GM12878 (cell line): ENCODE results near the gene MIS12. TPM values are rescaled to one million over a fixed set of nuclear protein-coding genes. Genes with fewer than 3 reads are reported as not detected.

Experiments used
- ATAC-seq: fragments of 200-7000 bp; cut with Tn5 transposase; 3 replicates; pipeline ENCODE4 v1.9.1; 2020; ENCODE audit warnings: mild to moderate bottlenecking, moderate library complexity
- BruUV-seq: library from RNA; stranded (reverse); fragments of 400-500 nt; replicated peaks from 2 replicates; lab custom pipeline; 2021; lab: Mats Ljungman, UMichigan
- CTCF ChIA-PET: fragments of 300-600 bp; sonication (Branson Sonifier 250); formaldehyde crosslinking; extraction: SDS; loops from one replicate; lab custom pipeline; 2021; ENCODE audit warnings: inconsistent platforms; lab: Yijun Ruan, JAX
- POLR2A ChIA-PET: fragments of 350-600 bp; formaldehyde crosslinking; extraction: SDS; loops from one replicate; lab custom pipeline; 2021; ENCODE audit warnings: inconsistent platforms; lab: Charles Lee
- RAD21 ChIA-PET: fragments of 300-600 bp; sonication (Branson Sonifier 250); formaldehyde crosslinking; loops from one replicate; lab custom pipeline; 2023; ENCODE audit warnings: antibody characterized with exemption; ENCODE audit not compliant: unreplicated experiment; lab: Charles Lee
- SMC1A ChIA-PET: fragments of 300-600 bp; sonication (Branson Sonifier 250); formaldehyde crosslinking; loops from one replicate; lab custom pipeline; 2023; ENCODE audit not compliant: unreplicated experiment, uncharacterized antibody; lab: Charles Lee
- DNase-seq: peaks from one replicate; pipeline ENCODE4 v3.0.0-alpha.2; 2011; ENCODE audit warnings: low read depth, low spot score
- FAIRE-seq: peaks from 3 replicates; lab custom pipeline; 2011; peaks lifted over from hg19 to GRCh38; lab: Jason Lieb, UNC
- H2AFZ ChIP-seq: 2 replicates; pipeline ENCODE4 v1.6.0; 2011; ENCODE audit warnings: low read depth, low read length, control low read depth; ENCODE audit not compliant: control insufficient read depth
- H3K27ac ChIP-seq: 2 replicates; pipeline ENCODE4 v1.5.1; 2011; ENCODE audit warnings: control low read depth; ENCODE audit not compliant: control insufficient read depth, insufficient read depth
- H3K27me3 ChIP-seq, 2 experiments: replicated peaks in 1 of 2; 2 replicates each; pipeline versions ENCODE4 v1.6.0 to v1.6.1; 2011; ENCODE audit warnings: low read length in 1 of 2; ENCODE audit not compliant: control insufficient read depth in 2 of 2, insufficient read depth in 2 of 2
- H3K36me3 ChIP-seq, 2 experiments: 2 replicates each; pipeline ENCODE4 v1.5.1; 2011; ENCODE audit warnings: low read length in 1 of 2; ENCODE audit not compliant: control insufficient read depth in 2 of 2, insufficient read depth in 2 of 2
- H3K4me1 ChIP-seq: 2 replicates; pipeline ENCODE4 v1.6.1; 2011; ENCODE audit warnings: mild to moderate bottlenecking, low read length, moderate library complexity, mixed read lengths; ENCODE audit not compliant: control insufficient read depth, insufficient read depth
- H3K4me2 ChIP-seq: 2 replicates; pipeline ENCODE4 v1.6.0; 2011; ENCODE audit warnings: control low read depth; ENCODE audit not compliant: control insufficient read depth, insufficient read depth
- H3K4me3 ChIP-seq: fragments of 200-600 bp; sonication (generic); 2 replicates; pipeline ENCODE4 v1.5.1; 2016
- H3K79me2 ChIP-seq: 2 replicates; pipeline ENCODE4 v1.6.0; 2011; ENCODE audit warnings: low read length; ENCODE audit not compliant: control insufficient read depth, insufficient read depth
- H3K9ac ChIP-seq: 2 replicates; pipeline ENCODE4 v1.8.0; 2011; ENCODE audit warnings: low read length, control low read depth, mixed read lengths; ENCODE audit not compliant: control insufficient read depth, insufficient read depth
- H3K9me3 ChIP-seq: replicated peaks from 3 replicates; pipeline ENCODE4 v1.5.1; 2011; ENCODE audit warnings: mild to moderate bottlenecking, low read length; ENCODE audit not compliant: control insufficient read depth, insufficient read depth
- H4K20me1 ChIP-seq: 2 replicates; pipeline ENCODE4 v1.6.0; 2011; ENCODE audit not compliant: control insufficient read depth, insufficient read depth
- CEBPB ChIP-seq, 2 experiments: fragments of 150-350 bp in 1 of 2; IDR thresholded peaks; 2 replicates each; pipeline ENCODE4 v1.6.1; 2012 to 2014; ENCODE audit warnings: low read depth in 2 of 2, low read length in 2 of 2, borderline replicate concordance in 1 of 2, inconsistent platforms in 1 of 2
- NFYA ChIP-seq: IDR thresholded peaks from 2 replicates; pipeline ENCODE4 v1.6.1; 2011; ENCODE audit warnings: low read depth, mild to moderate bottlenecking, low read length, improper control_type of control experiment, borderline replicate concordance
- NFYB ChIP-seq: IDR thresholded peaks from 2 replicates; pipeline ENCODE4 v1.6.1; 2011; ENCODE audit warnings: low read depth, mild to moderate bottlenecking, low read length, improper control_type of control experiment, moderate library complexity; ENCODE audit not compliant: insufficient read depth
- NKRF ChIP-seq: fragments of 450-650 bp; conservative IDR thresholded peaks from 2 replicates; pipeline ENCODE4 v1.6.1; 2017; ENCODE audit warnings: mild to moderate bottlenecking, moderate library complexity
- POLR2AphosphoS2 ChIP-seq: IDR thresholded peaks from 2 replicates; pipeline ENCODE4 v1.6.1; 2011; ENCODE audit warnings: low read depth, mild to moderate bottlenecking, low read length, improper control_type of control experiment, moderate library complexity
- REST ChIP-seq: IDR thresholded peaks from 2 replicates; pipeline ENCODE4 v1.6.1; 2012; ENCODE audit warnings: mild to moderate bottlenecking, low read depth, low read length
- STAT1 ChIP-seq: fragments of 450-650 bp; conservative IDR thresholded peaks from 2 replicates; pipeline ENCODE4 v1.6.1; 2014; ENCODE audit warnings: antibody characterized with exemption, mild to moderate bottlenecking
- USF2 ChIP-seq: IDR thresholded peaks from 2 replicates; pipeline ENCODE4 v1.6.1; 2011; ENCODE audit warnings: low read depth, low read length, improper control_type of control experiment, borderline replicate concordance
- WGBS: methylation state at CpG from one replicate; pipeline ENCODE4 v1.1.6; 2016; ENCODE audit warnings: low lambda C conversion rate; ENCODE audit not compliant: insufficient replicate concordance, insufficient coverage; ENCODE audit errors: missing lambda C conversion rate; 5-methylcytosine and 5-hydroxymethylcytosine counted together
- in situ Hi-C: fragments of 300-500 bp; cut with MboI; formaldehyde crosslinking; loops from 9 replicates; pipeline ENCODE4 v1.14.3; 2018; ENCODE audit warnings: mixed read lengths
- intact Hi-C: fragments of 100-400 bp; cut with micrococcal nuclease; formaldehyde crosslinking; loops from one replicate; pipeline ENCODE4 v1.14.2; 2022; ENCODE audit not compliant: unreplicated experiment
- polyA plus RNA-seq, 11 experiments: library from polyadenylated mRNA; depleted of rRNA in 4 of 11; unstranded in 6 of 11; stranded (reverse) in 5 of 11; fragments of >200 nt; fragmentation: Nextera tagmentation in 4 of 11; fragmentation: Illumina TruSeq in 1 of 11; extraction: Ambion mirVana in 4 of 11; extraction: Trizol in 1 of 11; gene quantifications; 1 replicate in 1 of 11; 2 replicates in 10 of 11; pipeline versions ENCODE4 v1.2.1 to v1.2.3, GENCODE V29; 2011 to 2016; ENCODE audit warnings: inconsistent platforms in 2 of 11, missing spikeins in 2 of 11, low read depth in 1 of 11
- total RNA-seq, 4 experiments: library from RNA; depleted of rRNA in 3 of 4; stranded (reverse); fragments of >200 nt in 3 of 4; fragmentation: Illumina TruSeq in 1 of 4; extraction: Trizol in 1 of 4; gene quantifications; 2 replicates each; pipeline versions ENCODE4 v1.2.1 to v1.2.3, GENCODE V29; 2013 to 2021

The MIS12 gene
- total and polyA plus RNA-seq, 10 of the 15 experiments (the other 5 are each of a cell fraction or from before 2014, with no cell fraction given) = 19.8 to 34.2 (median 25.0) TPM

- no peaks in the 10 kb centered on the region; the same call in 1 of the 2 replicates for H3K79me2 ChIP-seq
- no peak overlapping the region for H2AFZ ChIP-seq
- no peak overlapping the region for H3K9ac ChIP-seq
- no peaks in the 10 kb centered on the region for H3K4me1 ChIP-seq
- no peak overlapping the region for H3K4me3 ChIP-seq
- in situ Hi-C loops = no loop called here
- WGBS = 95% methylated on average over 8 of the region's 8 CpGs
- POLR2A ChIA-PET = no interaction called here
- no peak overlapping the region for H3K4me2 ChIP-seq
- no peak overlapping the region for H3K27ac ChIP-seq
- no TSS peak for BruUV-seq
- TF ChIP-seq POLR2AphosphoS2 = no peak
- TF ChIP-seq, all 136 proteins: peak for 0
- ATAC-seq = no peak
- Histone ChIP-seq H3K9me3 (no peaks in the 10 kb centered on the region), H4K20me1 (no peaks in the 10 kb centered on the region), H3K36me3 (peaks cover 20 to 28% of the 10 kb centered on the region in 2 experiments), H3K27me3 (no peaks in the 10 kb centered on the region)
- ChIA-PET RAD21 (no interaction called here), SMC1A (interaction anchor here (2.8 kb wide), 1 partner anchor 10 kb away, joined by 7 read pairs; no protein-coding TSS in a partner anchor), CTCF (no interaction called here)
- DNase-seq = no peak
- intact Hi-C loops = no loop called here
- FAIRE-seq = no peak
Measured at GRCh38 chr17:5446786-5447185, 39.6 kb upstream of the MIS12 start.

GRCh38 chr17:5464717-5465507 lies 21.5 kb upstream of the MIS12 start:
- intact Hi-C loops (no loop called here), in situ Hi-C loops (no loop called here)
- ATAC-seq (no peak), FAIRE-seq (no peak), DNase-seq (no peak)
- no peaks in the 10 kb centered on the region for H4K20me1 ChIP-seq
- BruUV-seq = no TSS peak
- no peak overlapping the region for H3K9ac ChIP-seq
- CTCF ChIA-PET = no interaction called here
- H3K4me1 ChIP-seq = no peaks in the 10 kb centered on the region
- no peak overlapping the region for H3K27ac ChIP-seq
- POLR2A ChIA-PET = interaction anchor here (0.9 kb wide), 1 partner anchor 21 kb away, joined by 3 read pairs; the partner anchor contains the start of genes DERL2 and MIS12
- RAD21 ChIA-PET = interaction anchor here (1.4 kb wide), 1 partner anchor 227 kb away, joined by 3 read pairs; no protein-coding TSS in a partner anchor
- H3K4me2 ChIP-seq = no peak overlapping the region
- SMC1A ChIA-PET = no interaction called here
- peaks cover 60% of the 10 kb centered on the region for H3K79me2 ChIP-seq
- no peak overlapping the region for H2AFZ ChIP-seq
- WGBS = 90% methylated on average over 10 of the region's 10 CpGs
- no peaks in the 10 kb centered on the region for H3K27me3 ChIP-seq
- H3K4me3 ChIP-seq = 0 out of 2 replicates have a peak overlapping the region, but pooled peaks have one; percentile 18
- H3K9me3 ChIP-seq = no peaks in the 10 kb centered on the region
- peaks cover 5 to 6% of the 10 kb centered on the region in 2 experiments; a peak in 3 of 4 replicates for H3K36me3 ChIP-seq
- no peak for TF ChIP-seq NFYB
- TF ChIP-seq NFYA = no peak
- TF ChIP-seq NKRF = no peak
- TF ChIP-seq CEBPB (IDR thresholded peaks at IDR 0.05; ENCODE audit: borderline replicate concordance in 1 of 2, low read depth in 2 of 2, low read length in 2 of 2) = no peak
- TF ChIP-seq USF2 = no peak
- TF ChIP-seq STAT1 = no peak
- no peak for TF ChIP-seq REST
